Mesendoderm (in vitro differentiated cells): Measurements from ENCODE around the gene STPG3.
"Not testable (repeated sequence)": the region's sequence is repeated elsewhere in the genome, so short reads cannot be mapped to it uniquely, and the experiment has no call there.

ENCODE experiments used
- DNase-seq: peaks from one replicate; pipeline ENCODE4 v3.0.0; 2013
- H2AK5ac ChIP-seq: 2 replicates; pipeline ENCODE4 v1.6.1; 2013; ENCODE audit warnings: low read length, inconsistent platforms
- H2BK120ac ChIP-seq: 2 replicates; pipeline ENCODE4 v1.6.1; 2013; ENCODE audit warnings: low read depth, mild to moderate bottlenecking, low read length, moderate library complexity, mixed read lengths
- H2BK15ac ChIP-seq: replicated peaks from 2 replicates; pipeline ENCODE4 v1.6.1; 2013; ENCODE audit warnings: low read depth, mild to moderate bottlenecking, moderate library complexity
- H2BK5ac ChIP-seq: 2 replicates; pipeline ENCODE4 v1.6.1; 2013; ENCODE audit warnings: low read length, inconsistent platforms
- H3K18ac ChIP-seq: 2 replicates; pipeline ENCODE4 v1.6.1; 2013; ENCODE audit warnings: mild to moderate bottlenecking, low read length, mixed read lengths
- H3K23ac ChIP-seq: one replicate; pipeline ENCODE4 v1.6.1; 2013; ENCODE audit warnings: low read length
- H3K27ac ChIP-seq: 2 replicates; pipeline ENCODE4 v1.5.1; 2013; ENCODE audit warnings: low read depth, mild to moderate bottlenecking, inconsistent platforms, low read length, moderate library complexity
- H3K27me3 ChIP-seq: 2 replicates; pipeline ENCODE4 v1.6.1; 2013; ENCODE audit warnings: low read length, control low read depth, mild to moderate bottlenecking, inconsistent platforms; ENCODE audit not compliant: insufficient read depth, poor library complexity
- H3K36me3 ChIP-seq: 2 replicates; pipeline ENCODE4 v1.6.1; 2013; ENCODE audit warnings: low read length, inconsistent platforms; ENCODE audit not compliant: control insufficient read depth, insufficient read depth
- H3K4ac ChIP-seq: one replicate; pipeline ENCODE4 v1.6.1; 2013; ENCODE audit warnings: low read depth, mild to moderate bottlenecking, low read length, moderate library complexity
- H3K4me1 ChIP-seq: 2 replicates; pipeline ENCODE4 v1.6.1; 2013; ENCODE audit warnings: low read depth, low read length, inconsistent platforms; ENCODE audit not compliant: control insufficient read depth
- H3K4me2 ChIP-seq: 2 replicates; pipeline ENCODE4 v1.6.1; 2013; ENCODE audit warnings: low read length
- H3K4me3 ChIP-seq: 2 replicates; pipeline ENCODE4 v1.5.1; 2013; ENCODE audit warnings: mild to moderate bottlenecking, low read length
- H3K56ac ChIP-seq: one replicate; pipeline ENCODE4 v1.6.1; 2013; ENCODE audit warnings: low read length
- H3K79me1 ChIP-seq: 2 replicates; pipeline ENCODE4 v1.6.1; 2013; ENCODE audit warnings: low read length, inconsistent platforms
- H3K79me2 ChIP-seq: 2 replicates; pipeline ENCODE4 v1.6.1; 2013; ENCODE audit warnings: mild to moderate bottlenecking, low read length; ENCODE audit not compliant: control insufficient read depth, insufficient read depth
- H3K9ac ChIP-seq: 2 replicates; pipeline ENCODE4 v1.6.1; 2013; ENCODE audit warnings: low read length, inconsistent platforms
- H4K5ac ChIP-seq: one replicate; pipeline ENCODE4 v1.6.1; 2013; ENCODE audit warnings: low read length
- H4K8ac ChIP-seq: one replicate; pipeline ENCODE4 v1.6.1; 2013; ENCODE audit warnings: low read depth, mild to moderate bottlenecking, control low read depth, low read length, moderate library complexity
- WGBS: extraction: QIAGEN DNeasy Blood & Tissue Kit; methylation state at CpG from one replicate; pipeline ENCODE4 v1.1.7; 2013; ENCODE audit warnings: low lambda C conversion rate, missing lambda C conversion rate; ENCODE audit not compliant: insufficient coverage; ENCODE audit errors: extremely low coverage; 5-methylcytosine and 5-hydroxymethylcytosine counted together

The STPG3 gene

GRCh38 chr9:137254624-137255447, 3.8 kb downstream of the STPG3 start, which contains the start of gene NELFB:
Gene NELFB, plus strand, starts transcription at chr9:137255327.
- Histone ChIP-seq H2BK15ac (no peak within 1 kb of the TSS), H2AK5ac (peak within 1 kb of the TSS; percentile 74), H3K56ac (peak within 1 kb of the TSS; percentile 99), H3K4me2 (peak within 1 kb of the TSS; percentile 70), H3K4me1 (peaks cover 9% of the 10 kb centered on the region), H3K27ac (peak within 1 kb of the TSS; percentile 54), H3K36me3 (peaks cover 3% of the 10 kb centered on the region), H3K79me1 (peaks cover 9% of the 10 kb centered on the region), H3K18ac (peak within 1 kb of the TSS; percentile 88), H2BK120ac (peak within 1 kb of the TSS; percentile 1), H2BK5ac (peak within 1 kb of the TSS; percentile 9), H3K27me3 (no peaks in the 10 kb centered on the region), H3K79me2 (peaks cover 16% of the 10 kb centered on the region), H3K4me3 (peak within 1 kb of the TSS; percentile 82), H3K4ac (peak within 1 kb of the TSS; percentile 89), H3K9ac (peak within 1 kb of the TSS; percentile 99), H3K23ac (no peak within 1 kb of the TSS), H4K8ac (peak within 1 kb of the TSS; percentile 92), H4K5ac (no peak within 1 kb of the TSS)
- no CpG with 5 or more reads among the region's 105 CpGs for WGBS
- DNase-seq, result peak; percentile 88

- peak overlapping the region; percentile 51 for H3K4me2 ChIP-seq
- peak overlapping the region; percentile 85 for H3K56ac ChIP-seq
- no peak overlapping the region for H2BK5ac ChIP-seq
- H3K79me2 ChIP-seq, result peaks cover 16% of the 10 kb centered on the region
- H3K36me3 ChIP-seq, result peaks cover 3% of the 10 kb centered on the region
- peak; percentile 66 for DNase-seq
- H4K5ac ChIP-seq, result no peak overlapping the region
- H3K4ac ChIP-seq, result peak overlapping the region; percentile 89
- H3K18ac ChIP-seq, result peak overlapping the region; percentile 81
- peaks cover 9% of the 10 kb centered on the region for H3K79me1 ChIP-seq
- H4K8ac ChIP-seq, result peak overlapping the region; percentile 92
- H2BK120ac ChIP-seq, result no peak overlapping the region
- WGBS, result no CpG with 5 or more reads among the region's 51 CpGs
- no peaks in the 10 kb centered on the region for H3K27me3 ChIP-seq
- peak overlapping the region; percentile 94 for H3K9ac ChIP-seq
- no peak overlapping the region for H2BK15ac ChIP-seq
- H3K4me1 ChIP-seq, result peaks cover 4% of the 10 kb centered on the region
- H3K4me3 ChIP-seq, result peak overlapping the region; percentile 82
- H3K27ac ChIP-seq, result peak overlapping the region; percentile 54
- no peak overlapping the region for H3K23ac ChIP-seq
- H2AK5ac ChIP-seq, result no peak overlapping the region
Observed at GRCh38 chr9:137255448-137256114, 4.5 kb downstream of the STPG3 start.

GRCh38 chr9:137256362-137256761, 5.3 kb downstream of the STPG3 start:
- Histone ChIP-seq H3K18ac (no peak overlapping the region), H3K27ac (no peak overlapping the region), H2AK5ac (no peak overlapping the region), H3K4me1 (peaks cover 3% of the 10 kb centered on the region), H2BK120ac (no peak overlapping the region), H3K9ac (peak overlapping the region; percentile 94), H3K4me3 (no peak overlapping the region), H3K23ac (no peak overlapping the region), H3K27me3 (no peaks in the 10 kb centered on the region), H4K5ac (no peak overlapping the region), H3K4ac (no peak overlapping the region), H3K36me3 (peaks cover 3% of the 10 kb centered on the region), H3K4me2 (peak overlapping the region; percentile 51), H4K8ac (no peak overlapping the region), H2BK5ac (no peak overlapping the region), H2BK15ac (no peak overlapping the region), H3K56ac (peak overlapping the region; percentile 85), H3K79me2 (peaks cover 16% of the 10 kb centered on the region), H3K79me1 (peaks cover 9% of the 10 kb centered on the region)
- DNase-seq, result no peak
- no CpG with 5 or more reads among the region's 15 CpGs for WGBS

- H3K4ac ChIP-seq, result no peak overlapping the region
- H3K4me3 ChIP-seq, result no peak overlapping the region
- H3K4me1 ChIP-seq, result peaks cover 3% of the 10 kb centered on the region
- H3K79me1 ChIP-seq, result peaks cover 9% of the 10 kb centered on the region
- H3K79me2 ChIP-seq, result peaks cover 16% of the 10 kb centered on the region
- H2BK15ac ChIP-seq, result no peak overlapping the region
- no peak overlapping the region for H3K4me2 ChIP-seq
- no peak overlapping the region for H4K5ac ChIP-seq
- no peaks in the 10 kb centered on the region for H3K27me3 ChIP-seq
- no peak overlapping the region for H3K56ac ChIP-seq
- no peak overlapping the region for H2BK5ac ChIP-seq
- peaks cover 3% of the 10 kb centered on the region for H3K36me3 ChIP-seq
- H2BK120ac ChIP-seq, result no peak overlapping the region
- no peak overlapping the region for H3K23ac ChIP-seq
- no peak overlapping the region for H3K27ac ChIP-seq
- H3K18ac ChIP-seq, result no peak overlapping the region
- H3K9ac ChIP-seq, result peak overlapping the region; percentile 2
- WGBS, result no CpG with 5 or more reads among the region's 15 CpGs
- DNase-seq, result no peak
- H2AK5ac ChIP-seq, result no peak overlapping the region
- H4K8ac ChIP-seq, result no peak overlapping the region
Observed at GRCh38 chr9:137256856-137257255, 5.8 kb downstream of the STPG3 start.

- H3K4me2 ChIP-seq, H3K27me3 ChIP-seq, H3K79me2 ChIP-seq, H3K79me1 ChIP-seq, H4K8ac ChIP-seq, H3K4me1 ChIP-seq, H3K9ac ChIP-seq, H3K27ac ChIP-seq, H3K56ac ChIP-seq, H3K18ac ChIP-seq, H3K4ac ChIP-seq, H3K23ac ChIP-seq, H2AK5ac ChIP-seq, H4K5ac ChIP-seq, H3K4me3 ChIP-seq, H2BK5ac ChIP-seq, H2BK15ac ChIP-seq, H2BK120ac ChIP-seq: not testable (repeated sequence)
- no CpG with 5 or more reads among the region's 15 CpGs for WGBS
- peaks cover 11% of the 10 kb centered on the region for H3K36me3 ChIP-seq
- peak; percentile 63 for DNase-seq
Observed at GRCh38 chr9:137262173-137262908, 11.3 kb downstream of the STPG3 start.
